Heart right ventricle (tissue), 16 donors: Measurements from ENCODE around the gene METAP1D. TPM values are rescaled to one million over a fixed set of nuclear protein-coding genes. Genes with fewer than 3 reads are reported as not detected.
A peak's percentile ranks its signal among the peaks of the same experiment; 100 is the strongest.

Experiments used
- ATAC-seq, 8 donors: fragments of 200-7000 bp; cut with Tn5 transposase; one replicate each; pipeline ENCODE4 v1.9.1; 2020; ENCODE audit warnings: mild to moderate bottlenecking in 8 of 8, moderate library complexity in 8 of 8, moderate number of reproducible peaks in 1 of 8
- DNase-seq, 2 donors: peaks; one replicate each; pipeline ENCODE4 v3.0.0-alpha.2; 2020
- H3K27ac ChIP-seq, 10 donors: fragments of 200-600 bp; sonication (generic) in 2 of 10; one replicate each; pipeline versions ENCODE4 v1.5.0 to v1.8.0; 2020 to 2022; ENCODE audit warnings: mild to moderate bottlenecking in 3 of 10
- H3K27me3 ChIP-seq, 7 donors: fragments of 200-600 bp; one replicate each; pipeline ENCODE4 v1.8.0; 2021 to 2022; ENCODE audit warnings: mild to moderate bottlenecking in 2 of 7
- H3K36me3 ChIP-seq, 9 donors: fragments of 200-600 bp; sonication (generic) in 1 of 9; one replicate each; pipeline versions ENCODE4 v1.5.0 to v1.8.0; 2020 to 2022; ENCODE audit warnings: mild to moderate bottlenecking in 2 of 9
- H3K4me1 ChIP-seq, 9 donors: fragments of 200-600 bp; sonication (generic) in 1 of 9; one replicate each; pipeline versions ENCODE4 v1.5.0 to v1.8.0; 2020 to 2022; ENCODE audit warnings: mild to moderate bottlenecking in 4 of 9
- H3K4me3 ChIP-seq, 10 donors: fragments of 200-600 bp; sonication (generic) in 2 of 10; one replicate each; pipeline versions ENCODE4 v1.5.0 to v1.8.0; 2020 to 2022; ENCODE audit warnings: mild to moderate bottlenecking in 7 of 10, moderate library complexity in 2 of 10
- H3K9me3 ChIP-seq, 11 donors: fragments of 200-600 bp in 10 of 11; sonication (generic) in 2 of 11; one replicate each; pipeline versions ENCODE4 v1.5.0 to v1.8.0; 2013 to 2022; ENCODE audit warnings: mild to moderate bottlenecking in 2 of 11, control low read depth in 1 of 11, moderate library complexity in 1 of 11
- WGBS, 2 donors: extraction: QIAGEN DNeasy Blood & Tissue Kit; methylation state at CpG; one replicate each; pipeline ENCODE4 v1.1.7; 2013; ENCODE audit warnings: inconsistent platforms in 1 of 2; 5-methylcytosine and 5-hydroxymethylcytosine counted together
- intact Hi-C, 10 donors: fragments of 100-400 bp; cut with DNase I; formaldehyde crosslinking; loops; one replicate each; pipeline versions ENCODE4 v1.11.1 to v1.14.2; 2022
- polyA plus RNA-seq, 2 donors: library from polyadenylated mRNA; stranded (reverse); fragments of 200-250 nt; gene quantifications; one replicate each; pipeline ENCODE4 v1.2.3, GENCODE V29; 2013
- total RNA-seq, 10 donors: library from RNA; stranded (reverse); fragmentation: NEBNext Ultra II Directional in 3 of 10; extraction: Animal tissue kit (Norgen Biotek cat#: 25700) in 3 of 10; gene quantifications; one replicate each; pipeline versions ENCODE4 v1.2.1 to v1.2.4, GENCODE V29; 2021 to 2023
- TF ChIP-seq, protein P1 (sequence below), 9 donors: fragments of 200-600 bp; sonication (generic) in 2 of 9; IDR thresholded peaks; one replicate each; pipeline versions ENCODE4 v1.5.0 to v1.8.0; 2021 to 2022; ENCODE audit warnings: antibody characterized with exemption in 9 of 9, mild to moderate bottlenecking in 5 of 9, moderate library complexity in 1 of 9
- donor health status: Arrhythmogenic right ventricular cardiomyopathy.
- donor health status: ischemic (EF 13 %, LVEDD 7.1; RV severe dilation, severe dysfunction).
- donor health status: healthy with polysubstance abuse.
- donor health status: DM: no; HTN: yes; CAD: no.
- donor health status: DM: no; HTN: no; CAD: no.
- donor health status: ischemic (EF 25% LVEDD 6.9; RV normal size, moderate dysfunction).
- donor health status: ischemic (EF 25% LVEDD 5.7; RV mildly dilated, moderate dysfunction).
- donor health status: healthy.
- donor health status: DM: yes; HTN: yes; CAD: no.
- donor health status: Ischemic cardiomyopathy.
- donor health status: ischemic (EF 35%, LVEDD 5.7; RV mildly dilated, moderate dysfunction).
- donor health status: nonischemic (EF 11% LVEDD 7.7; RV severe dilation, severe dysfunction).
- donor health status: DM: yes; HTN: yes; CAD: no.
- donor health status: PGD.
- donor health status: ischemic (EF 29% LVEDD 5.4; RV normal size, mild dysfunction).
- donor health status: nonischemic (EF 23%, LVEDD 6.1; RV moderate dilation, normal function).

Gene METAP1D
- total and polyA plus RNA-seq, 12 donors, result 3.4 to 8.3 (median 6.1) TPM

DNA sequence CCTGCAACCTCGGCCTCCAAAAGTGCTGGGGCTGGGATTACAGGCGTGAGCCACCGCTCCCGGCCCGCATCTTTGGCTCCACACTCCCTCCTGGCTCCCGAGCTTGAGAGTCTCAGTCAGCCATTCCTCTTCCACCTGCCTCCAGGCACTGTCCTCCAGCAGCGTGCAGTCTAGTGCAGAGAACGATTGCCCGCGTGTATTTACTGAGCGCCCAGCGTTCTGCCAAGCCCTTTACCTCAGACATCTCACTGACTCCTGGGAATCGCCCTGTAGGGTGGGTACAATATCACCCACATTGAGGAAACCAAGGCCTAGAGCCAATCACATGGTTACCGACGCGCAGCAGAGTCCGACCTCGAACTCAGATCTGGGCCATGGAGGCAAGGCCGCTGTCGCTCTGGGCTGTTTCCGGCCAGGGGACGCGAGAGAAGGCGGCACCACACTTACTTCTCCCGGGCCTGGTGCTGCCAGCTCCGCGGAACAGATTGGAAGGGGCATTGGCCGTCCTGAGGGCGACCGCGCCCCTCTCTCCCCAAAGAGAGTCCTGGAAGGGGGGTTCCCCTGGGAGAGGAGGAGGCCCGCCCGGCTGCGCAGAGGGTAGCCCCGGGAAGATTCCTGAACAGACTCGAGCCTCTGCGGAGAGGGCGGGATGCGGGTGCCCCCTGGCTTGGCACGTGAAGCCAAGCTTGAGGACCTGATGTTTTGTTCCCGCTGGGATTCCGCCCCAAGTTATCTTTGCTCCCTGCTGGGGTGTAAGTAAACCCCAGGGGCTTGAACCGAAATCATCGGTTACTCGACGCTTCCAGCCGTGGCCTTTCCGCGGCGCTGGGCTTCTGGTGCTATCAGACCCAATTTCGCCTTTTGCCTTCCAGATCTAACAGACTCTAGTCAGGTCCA, 108.2 kb downstream of the METAP1D start:
- intact Hi-C loops, result loop anchor here in 9 of 10 donors (5.0 to 10.0 kb wide), 8 partner anchors 183 to 533 kb away; partner anchors contain the start of gene HAT1 (in 1 of the 9)
- WGBS, 2 donors, result 12 to 14% methylated on average over 51 of the region's 51 CpGs
- TF ChIP-seq, protein P1, sequence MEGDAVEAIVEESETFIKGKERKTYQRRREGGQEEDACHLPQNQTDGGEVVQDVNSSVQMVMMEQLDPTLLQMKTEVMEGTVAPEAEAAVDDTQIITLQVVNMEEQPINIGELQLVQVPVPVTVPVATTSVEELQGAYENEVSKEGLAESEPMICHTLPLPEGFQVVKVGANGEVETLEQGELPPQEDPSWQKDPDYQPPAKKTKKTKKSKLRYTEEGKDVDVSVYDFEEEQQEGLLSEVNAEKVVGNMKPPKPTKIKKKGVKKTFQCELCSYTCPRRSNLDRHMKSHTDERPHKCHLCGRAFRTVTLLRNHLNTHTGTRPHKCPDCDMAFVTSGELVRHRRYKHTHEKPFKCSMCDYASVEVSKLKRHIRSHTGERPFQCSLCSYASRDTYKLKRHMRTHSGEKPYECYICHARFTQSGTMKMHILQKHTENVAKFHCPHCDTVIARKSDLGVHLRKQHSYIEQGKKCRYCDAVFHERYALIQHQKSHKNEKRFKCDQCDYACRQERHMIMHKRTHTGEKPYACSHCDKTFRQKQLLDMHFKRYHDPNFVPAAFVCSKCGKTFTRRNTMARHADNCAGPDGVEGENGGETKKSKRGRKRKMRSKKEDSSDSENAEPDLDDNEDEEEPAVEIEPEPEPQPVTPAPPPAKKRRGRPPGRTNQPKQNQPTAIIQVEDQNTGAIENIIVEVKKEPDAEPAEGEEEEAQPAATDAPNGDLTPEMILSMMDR (IDR thresholded peaks at IDR 0.05), result no peak
- no peak overlapping the region for H3K27ac ChIP-seq
- H3K4me1 ChIP-seq, result peaks cover 0 to 41% (median 20%) of the 10 kb centered on the region in 9 donors
- peaks cover 50 to 94% (median 83%) of the 10 kb centered on the region in 7 donors for H3K27me3 ChIP-seq
- no peaks in the 10 kb centered on the region for H3K9me3 ChIP-seq
- H3K36me3 ChIP-seq, result no peaks in the 10 kb centered on the region
- ATAC-seq, result peak in 1 of 8 donors; percentile 50
- no peak overlapping the region for H3K4me3 ChIP-seq
- no peak for DNase-seq

- Histone ChIP-seq H3K4me1 (peaks cover 0 to 34% (median 15%) of the 10 kb centered on the region in 9 donors), H3K4me3 (no peak overlapping the region), H3K27ac (no peak overlapping the region), H3K9me3 (no peaks in the 10 kb centered on the region), H3K36me3 (no peaks in the 10 kb centered on the region), H3K27me3 (peaks cover 48 to 94% (median 83%) of the 10 kb centered on the region in 7 donors)
- TF ChIP-seq, protein P1 (IDR thresholded peaks at IDR 0.05), result no peak
- intact Hi-C loops, result loop anchor here in 9 of 10 donors (5.0 to 10.0 kb wide), 8 partner anchors 184 to 534 kb away; partner anchors contain the start of gene HAT1 (in 1 of the 9)
- no peak for ATAC-seq
- DNase-seq, result no peak
- WGBS, 2 donors, result 17 to 21% methylated on average over 8 of the region's 8 CpGs
Measured at GRCh38 chr2:172108587-172108930, 108.8 kb downstream of the METAP1D start.

- intact Hi-C loops, result loop anchor here in 9 of 10 donors (5.0 to 10.0 kb wide), 8 partner anchors 185 to 535 kb away; partner anchors contain the start of gene HAT1 (in 1 of the 9)
- H3K4me3 ChIP-seq, result no peak overlapping the region
- peaks cover 41 to 94% (median 81%) of the 10 kb centered on the region in 7 donors for H3K27me3 ChIP-seq
- no peaks in the 10 kb centered on the region for H3K9me3 ChIP-seq
- DNase-seq (no peak), ATAC-seq (no peak)
- 23 to 35% methylated on average over 29 of the region's 29 CpGs for WGBS, 2 donors
- no peak overlapping the region for H3K27ac ChIP-seq
- TF ChIP-seq, protein P1 (IDR thresholded peaks at IDR 0.05), result no peak
- H3K36me3 ChIP-seq, result no peaks in the 10 kb centered on the region
- peaks cover 0 to 27% (median 14%) of the 10 kb centered on the region in 9 donors for H3K4me1 ChIP-seq
Measured at GRCh38 chr2:172109256-172109987, 109.7 kb downstream of the METAP1D start.
